Fibroblast of lung (primary cell): ENCODE measurements around the gene PWP1.

Experiments used
- CTCF ChIP-seq, 2 donors: IDR thresholded peaks in 1 of 2; conservative IDR thresholded peaks in 1 of 2; 1 replicate in 1 of 2; 2 replicates in 1 of 2; pipeline ENCODE4 v1.5.1; 2011 to 2012; ENCODE audit warnings: low read length in 2 of 2, control low read depth in 1 of 2, inconsistent platforms in 1 of 2, low read depth in 1 of 2, mild to moderate bottlenecking in 1 of 2
- EZH2 ChIP-seq: IDR thresholded peaks from 2 replicates; pipeline ENCODE4 v1.5.1; 2012; ENCODE audit warnings: low read length, control low read depth, mild to moderate bottlenecking; ENCODE audit errors: missing control alignments

- no peak for TF ChIP-seq CTCF (conservative IDR thresholded peaks at IDR 0.05 in 1 of 2, IDR thresholded peaks at IDR 0.05 in 1 of 2; ENCODE audit: low read depth in 1 of 2, low read length in 2 of 2)
- no peak for TF ChIP-seq EZH2
Measured at GRCh38 chr12:107653519-107653918, 32.1 kb upstream of the PWP1 start.
